ENCODE measurements around the gene ADAMTSL1.

The ADAMTSL1 gene

GRCh38 chr9:18598969-18599368 is 125.0 kb downstream of the ADAMTSL1 start:
- H3K79me2 ChIP-seq (ENCODE audit: insufficient read depth, low read length): no peaks in the 10 kb centered on the region

GRCh38 chr9:18601026-18601425 is 127.1 kb downstream of the ADAMTSL1 start:
- Histone ChIP-seq H3F3A (ENCODE audit: low read depth) (no peaks in the 10 kb centered on the region), H3K79me2 (ENCODE audit: insufficient read depth, low read length) (no peaks in the 10 kb centered on the region), H3K9me3 (ENCODE audit: insufficient read depth, low read depth, low read length) (no peaks in the 10 kb centered on the region), H3K4me1 (ENCODE audit: insufficient read depth, low read length, poor library complexity, severe bottlenecking) (no peaks in the 10 kb centered on the region), H4K20me1 (ENCODE audit: insufficient read depth, low read length, poor library complexity, severe bottlenecking) (no peaks in the 10 kb centered on the region), H3K4me2 (ENCODE audit: low read depth, low read length, poor library complexity, severe bottlenecking) (no peak overlapping the region), H3K27me3 (ENCODE audit: insufficient read depth, low read length, poor library complexity, severe bottlenecking) (no peaks in the 10 kb centered on the region), H3K36me3 (ENCODE audit: insufficient read depth, low read length) (no peaks in the 10 kb centered on the region), H3K9me2 (replicated peaks; ENCODE audit: low read depth, low read length) (no peaks in the 10 kb centered on the region), H3K9ac (ENCODE audit: low read depth, low read length, poor library complexity, severe bottlenecking) (no peak overlapping the region), H3K4me3 (ENCODE audit: low read length, poor library complexity, severe bottlenecking) (no peak overlapping the region), H2AFZ (ENCODE audit: low read length) (no peak overlapping the region)
- TF ChIP-seq CTCF (conservative IDR thresholded peaks at IDR 0.05; ENCODE audit: low read length): no peak
- TF ChIP-seq EZH2phosphoT487 (IDR thresholded peaks at IDR 0.05; ENCODE audit: borderline replicate concordance): no peak

More at GRCh38 chr9:18598969-18599368, 125.0 kb downstream of the ADAMTSL1 start:
- Histone ChIP-seq H3K4me2 (ENCODE audit: low read depth, low read length, poor library complexity, severe bottlenecking) (no peak overlapping the region), H3K4me1 (ENCODE audit: insufficient read depth, low read length, poor library complexity, severe bottlenecking) (no peaks in the 10 kb centered on the region), H3K9me2 (replicated peaks; ENCODE audit: low read depth, low read length) (no peaks in the 10 kb centered on the region), H3K9ac (ENCODE audit: low read depth, low read length, poor library complexity, severe bottlenecking) (no peak overlapping the region), H3K9me3 (ENCODE audit: insufficient read depth, low read depth, low read length) (no peaks in the 10 kb centered on the region), H2AFZ (ENCODE audit: low read length) (no peak overlapping the region), H3F3A (ENCODE audit: low read depth) (no peaks in the 10 kb centered on the region), H3K36me3 (ENCODE audit: insufficient read depth, low read length) (no peaks in the 10 kb centered on the region), H4K20me1 (ENCODE audit: insufficient read depth, low read length, poor library complexity, severe bottlenecking) (no peaks in the 10 kb centered on the region), H3K27me3 (ENCODE audit: insufficient read depth, low read length, poor library complexity, severe bottlenecking) (no peaks in the 10 kb centered on the region), H3K4me3 (ENCODE audit: low read length, poor library complexity, severe bottlenecking) (no peak overlapping the region)
- TF ChIP-seq CTCF (conservative IDR thresholded peaks at IDR 0.05; ENCODE audit: low read length): no peak
- TF ChIP-seq EZH2phosphoT487 (IDR thresholded peaks at IDR 0.05; ENCODE audit: borderline replicate concordance): no peak

- Histone ChIP-seq H3K4me1 (ENCODE audit: insufficient read depth, low read length, poor library complexity, severe bottlenecking) (no peaks in the 10 kb centered on the region), H3K4me3 (ENCODE audit: low read length, poor library complexity, severe bottlenecking) (no peak overlapping the region), H2AFZ (ENCODE audit: low read length) (no peak overlapping the region), H4K20me1 (ENCODE audit: insufficient read depth, low read length, poor library complexity, severe bottlenecking) (no peaks in the 10 kb centered on the region), H3K27me3 (ENCODE audit: insufficient read depth, low read length, poor library complexity, severe bottlenecking) (no peaks in the 10 kb centered on the region), H3K36me3 (ENCODE audit: insufficient read depth, low read length) (no peaks in the 10 kb centered on the region), H3K9ac (ENCODE audit: low read depth, low read length, poor library complexity, severe bottlenecking) (no peak overlapping the region), H3K4me2 (ENCODE audit: low read depth, low read length, poor library complexity, severe bottlenecking) (no peak overlapping the region), H3K79me2 (ENCODE audit: insufficient read depth, low read length) (no peaks in the 10 kb centered on the region), H3F3A (ENCODE audit: low read depth) (no peaks in the 10 kb centered on the region), H3K9me2 (replicated peaks; ENCODE audit: low read depth, low read length) (no peaks in the 10 kb centered on the region), H3K9me3 (ENCODE audit: insufficient read depth, low read depth, low read length) (no peaks in the 10 kb centered on the region)
- TF ChIP-seq CTCF (conservative IDR thresholded peaks at IDR 0.05; ENCODE audit: low read length) (no peak), EZH2phosphoT487 (IDR thresholded peaks at IDR 0.05; ENCODE audit: borderline replicate concordance) (no peak)
These were observed 128.0 kb downstream of the ADAMTSL1 start for GRCh38 chr9:18601956-18602355.
